Inflammatory macrophage (primary cell): ENCODE measurements around the gene SALL1.
A peak's percentile ranks its signal among the peaks of the same experiment; 100 is the strongest.

Experiments used
- DNase-seq, 2 donors: peaks; one replicate each; pipeline ENCODE4 v3.0.0-alpha.2; 2020 to 2022

SALL1 gene

GRCh38 chr16:51139568-51139967 is 11.5 kb downstream of the SALL1 start:
- DNase-seq: no peak

- no peak for DNase-seq
Measured at GRCh38 chr16:51138178-51138577, 12.9 kb downstream of the SALL1 start.

- no peak for DNase-seq
Measured at GRCh38 chr16:51137097-51137496, 14.0 kb downstream of the SALL1 start.

GRCh38 chr16:51134876-51135275 is 16.2 kb downstream of the SALL1 start:
- no peak for DNase-seq

GRCh38 chr16:51134269-51134812 is 16.7 kb downstream of the SALL1 start:
- no peak for DNase-seq

GRCh38 chr16:51133688-51134087 is 17.4 kb downstream of the SALL1 start:
- no peak for DNase-seq

GRCh38 chr16:51133183-51133582 is 17.9 kb downstream of the SALL1 start:
- no peak for DNase-seq

GRCh38 chr16:51132490-51133115 is 18.5 kb downstream of the SALL1 start:
- no peak for DNase-seq

GRCh38 chr16:51131619-51132018 is 19.5 kb downstream of the SALL1 start:
- no peak for DNase-seq

GRCh38 chr16:51129105-51129504 is 22.0 kb downstream of the SALL1 start:
- DNase-seq: no peak

- DNase-seq: no peak
Measured at GRCh38 chr16:51125992-51126391, 25.1 kb downstream of the SALL1 start.

GRCh38 chr16:51124896-51125295 is 26.2 kb downstream of the SALL1 start:
- no peak for DNase-seq

GRCh38 chr16:51121850-51122249 is 29.2 kb downstream of the SALL1 start:
- no peak for DNase-seq

- DNase-seq: no peak
Measured at GRCh38 chr16:51120730-51121347, 30.2 kb downstream of the SALL1 start.

- no peak for DNase-seq
Measured at GRCh38 chr16:51119973-51120729, 30.9 kb downstream of the SALL1 start.

- no peak for DNase-seq
Measured at GRCh38 chr16:51119556-51119955, 31.5 kb downstream of the SALL1 start.

GRCh38 chr16:51116353-51116752 is 34.7 kb downstream of the SALL1 start:
- no peak for DNase-seq

- DNase-seq: no peak
Measured at GRCh38 chr16:51114382-51114781, 36.7 kb downstream of the SALL1 start.

- peak in 1 of 2 donors; percentile 3 for DNase-seq
Measured at GRCh38 chr16:51113236-51114125, 37.6 kb downstream of the SALL1 start.

GRCh38 chr16:51112323-51112722 is 38.7 kb downstream of the SALL1 start:
- DNase-seq: no peak

- no peak for DNase-seq
Measured at GRCh38 chr16:51111759-51112158, 39.3 kb downstream of the SALL1 start.

- no peak for DNase-seq
Measured at GRCh38 chr16:51110700-51111157, 40.3 kb downstream of the SALL1 start.

- no peak for DNase-seq
Measured at GRCh38 chr16:51109173-51109572, 41.9 kb downstream of the SALL1 start.
